ENCODE data around the gene RPS6KA3.

DNA sequence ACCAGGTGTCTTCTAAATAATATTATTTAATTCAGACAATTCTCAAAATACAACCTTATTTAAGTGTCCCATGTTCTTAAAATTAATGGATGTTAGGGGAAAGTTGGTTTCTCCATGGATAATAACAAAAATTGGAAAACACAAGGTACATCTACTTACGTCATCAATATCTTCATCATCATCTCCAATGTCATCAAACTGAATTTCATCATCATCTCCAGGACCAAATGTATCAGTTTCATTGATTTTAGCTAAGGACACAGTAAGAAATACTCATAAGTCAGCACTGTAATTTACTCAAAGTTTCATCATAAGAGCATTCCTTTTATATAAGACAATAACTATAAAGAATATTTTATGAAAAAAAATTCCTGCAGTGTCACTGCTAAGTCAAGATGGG is 136.4 kb downstream of the RPS6KA3 start:
- TF ChIP-seq ZNF384 (IDR thresholded peaks at IDR 0.05): no peak
- TF ChIP-seq CTBP1 (IDR thresholded peaks at IDR 0.05; ENCODE audit: borderline replicate concordance): no peak
- TF ChIP-seq ELF4 (IDR thresholded peaks at IDR 0.05): no peak
- no peak for TF ChIP-seq NFRKB (IDR thresholded peaks at IDR 0.05)
- no peak for TF ChIP-seq BHLHE40 (IDR thresholded peaks at IDR 0.05; ENCODE audit: borderline replicate concordance)
- TF ChIP-seq SP1 (IDR thresholded peaks at IDR 0.05): no peak
- no peak for TF ChIP-seq ARNT (IDR thresholded peaks at IDR 0.05)
- no peak for TF ChIP-seq FOXM1 (IDR thresholded peaks at IDR 0.05; ENCODE audit: borderline replicate concordance)
- no peak for TF ChIP-seq SUZ12 (IDR thresholded peaks at IDR 0.05)
- no peak for TF ChIP-seq FOXK2 (IDR thresholded peaks at IDR 0.05)
- no peak for TF ChIP-seq FOXA1 (IDR thresholded peaks at IDR 0.05)
- TF ChIP-seq TARDBP (IDR thresholded peaks at IDR 0.05): no peak

Data from HEK293T (cell line).